GM23338 (cell line): Measurements from ENCODE around the gene RAB40A. TPM values are rescaled to one million over a fixed set of nuclear protein-coding genes. Genes with fewer than 3 reads are reported as not detected.

Experiments
- ATAC-seq: fragments of 200-7000 bp; cut with Tn5 transposase; 3 replicates; pipeline ENCODE4 v1.9.1; 2020
- DNase-seq: peaks from one replicate; pipeline ENCODE4 v3.0.0-alpha.2; 2015; ENCODE audit warnings: low spot score
- H2AFZ ChIP-seq: fragments of 200-600 bp; sonication (generic); 2 replicates; pipeline ENCODE4 v1.8.0; 2016; ENCODE audit warnings: antibody characterized with exemption, mild to moderate bottlenecking, moderate library complexity
- H3F3A ChIP-seq: fragments of 200-600 bp; sonication (generic); replicated peaks from 2 replicates; pipeline ENCODE4 v1.8.0; 2017; ENCODE audit warnings: antibody characterized with exemption, mixed run types, low read depth
- H3K27ac ChIP-seq: fragments of 200-600 bp; sonication (generic); 2 replicates; pipeline ENCODE4 v1.6.1; 2016; ENCODE audit warnings: low read depth
- H3K27me3 ChIP-seq: fragments of 200-600 bp; sonication (generic); 2 replicates; pipeline ENCODE4 v1.8.0; 2016; ENCODE audit warnings: mild to moderate bottlenecking, mixed run types, moderate library complexity; ENCODE audit not compliant: insufficient read depth
- H3K36me3 ChIP-seq: fragments of 200-600 bp; sonication (generic); 2 replicates; pipeline ENCODE4 v1.8.0; 2016; ENCODE audit warnings: mild to moderate bottlenecking; ENCODE audit not compliant: insufficient read depth
- H3K4me1 ChIP-seq: fragments of 200-600 bp; sonication (generic); 2 replicates; pipeline ENCODE4 v1.8.0; 2016; ENCODE audit warnings: mild to moderate bottlenecking, moderate library complexity; ENCODE audit not compliant: insufficient read depth
- H3K4me2 ChIP-seq: fragments of 200-600 bp; sonication (generic); 2 replicates; pipeline ENCODE4 v1.7.1; 2017; ENCODE audit warnings: mixed run types
- H3K4me3 ChIP-seq: fragments of 200-600 bp; sonication (generic); 2 replicates; pipeline ENCODE4 v1.6.1; 2016; ENCODE audit warnings: mixed run types
- H3K79me2 ChIP-seq: fragments of 200-600 bp; sonication (generic); replicated peaks from 2 replicates; pipeline ENCODE4 v1.8.0; 2017; ENCODE audit warnings: mild to moderate bottlenecking; ENCODE audit not compliant: insufficient read depth
- H3K9me2 ChIP-seq: fragments of 200-600 bp; sonication (generic); 2 replicates; pipeline ENCODE4 v1.8.0; 2017; ENCODE audit not compliant: insufficient read depth
- H4K20me1 ChIP-seq: fragments of 200-600 bp; sonication (generic); replicated peaks from 2 replicates; pipeline ENCODE4 v1.8.0; 2017; ENCODE audit warnings: mild to moderate bottlenecking; ENCODE audit not compliant: insufficient read depth
- H3K27ac Mint-ChIP-seq: 2 replicates; pipeline ENCODE4 v1.8.0; 2020; ENCODE audit warnings: inconsistent platforms, mild to moderate bottlenecking, moderate library complexity, mixed read lengths
- H3K27me3 Mint-ChIP-seq: 3 replicates; pipeline ENCODE4 v1.8.0; 2022; ENCODE audit warnings: low read depth, mild to moderate bottlenecking, moderate library complexity, mixed read lengths, inconsistent platforms; ENCODE audit not compliant: insufficient read depth, poor library complexity
- H3K36me3 Mint-ChIP-seq: 3 replicates; pipeline ENCODE4 v1.8.0; 2021; ENCODE audit warnings: low read depth, mild to moderate bottlenecking, inconsistent platforms, moderate library complexity, mixed read lengths
- H3K4me1 Mint-ChIP-seq: 3 replicates; pipeline ENCODE4 v1.8.0; 2020; ENCODE audit warnings: mild to moderate bottlenecking, inconsistent platforms, mixed read lengths
- H3K4me3 Mint-ChIP-seq: 3 replicates; pipeline ENCODE4 v1.8.0; 2021; ENCODE audit warnings: moderate library complexity, mild to moderate bottlenecking, inconsistent platforms, mixed read lengths
- H3K9me3 Mint-ChIP-seq: 3 replicates; pipeline ENCODE4 v1.8.0; 2020; ENCODE audit warnings: moderate library complexity, mild to moderate bottlenecking, inconsistent platforms, mixed read lengths
- CREB1 ChIP-seq: fragments of 250-450 bp; sonication (Bioruptor Pico); IDR thresholded peaks from 2 replicates; pipeline ENCODE4 v1.5.0; 2020; ENCODE audit warnings: low read depth, mild to moderate bottlenecking, moderate library complexity
- EZH2 ChIP-seq: fragments of 200-600 bp; sonication (generic); IDR thresholded peaks from one replicate; pipeline ENCODE4 v1.8.0; 2017; ENCODE audit warnings: antibody characterized with exemption, mild to moderate bottlenecking, low read depth; ENCODE audit not compliant: unreplicated experiment
- EZH2phosphoT487 ChIP-seq: fragments of 200-600 bp; sonication (generic); IDR thresholded peaks from one replicate; pipeline ENCODE4 v1.8.1; 2018; ENCODE audit warnings: antibody characterized with exemption; ENCODE audit not compliant: unreplicated experiment
- JUNB ChIP-seq: IDR thresholded peaks from one replicate; pipeline ENCODE4 v1.6.1; 2016; ENCODE audit warnings: antibody characterized with exemption; ENCODE audit not compliant: unreplicated experiment
- NANOG ChIP-seq: IDR thresholded peaks from 2 replicates; pipeline ENCODE4 v1.6.1; 2016; ENCODE audit warnings: antibody characterized with exemption, borderline replicate concordance
- POLR2AphosphoS5 ChIP-seq: IDR thresholded peaks from 2 replicates; pipeline ENCODE4 v1.6.1; 2016; ENCODE audit warnings: antibody characterized with exemption, low read depth
- STAT1 ChIP-seq: IDR thresholded peaks from one replicate; pipeline ENCODE4 v1.6.1; 2016; ENCODE audit warnings: antibody characterized with exemption; ENCODE audit not compliant: unreplicated experiment
- ZNF114 ChIP-seq: fragments of 250-450 bp; sonication (Bioruptor Pico); IDR thresholded peaks from 2 replicates; pipeline ENCODE4 v1.5.0; 2020; ENCODE audit warnings: mild to moderate bottlenecking, moderate library complexity
- ZNF331 ChIP-seq: fragments of 250-450 bp; sonication (Bioruptor Pico); IDR thresholded peaks from 2 replicates; pipeline ENCODE4 v1.5.0; 2020; ENCODE audit warnings: low read depth, mild to moderate bottlenecking, moderate library complexity
- polyA plus RNA-seq: library from polyadenylated mRNA; unstranded; fragments of >200 nt; fragmentation: Nextera tagmentation; extraction: Ambion mirVana; gene quantifications from 2 replicates; pipeline ENCODE4 v1.2.1, GENCODE V29; 2016
- total RNA-seq: library from RNA; depleted of rRNA; stranded (reverse); fragments of >200 nt; shearing (Covaris generic); gene quantifications from 2 replicates; pipeline ENCODE4 v1.2.3, GENCODE V29; 2014
- TF ChIP-seq, protein P1 (sequence below): IDR thresholded peaks from one replicate; pipeline ENCODE4 v1.6.1; 2018; ENCODE audit warnings: antibody characterized with exemption; ENCODE audit not compliant: unreplicated experiment
- TF ChIP-seq, protein P2 (sequence below), 2 experiments: fragments of 200-600 bp in 1 of 2; sonication (generic) in 1 of 2; conservative IDR thresholded peaks; 2 replicates each; pipeline versions ENCODE4 v1.5.1 to v1.6.1; 2016 to 2017; ENCODE audit warnings: antibody characterized with exemption in 2 of 2, low read depth in 2 of 2, mild to moderate bottlenecking in 2 of 2, moderate library complexity in 1 of 2
- TF ChIP-seq, protein P3 (sequence below): IDR thresholded peaks from 2 replicates; pipeline ENCODE4 v1.6.1; 2016; ENCODE audit warnings: antibody characterized with exemption
- TF ChIP-seq, protein P4 (sequence below): fragments of 250-450 bp; sonication (Bioruptor Pico); IDR thresholded peaks from 2 replicates; pipeline ENCODE4 v1.5.0; 2020; ENCODE audit warnings: mild to moderate bottlenecking, moderate library complexity

Gene RAB40A
- total and polyA plus RNA-seq, 2 experiments from 2014 or later, result 2.0 TPM; not detected in 1

DNA sequence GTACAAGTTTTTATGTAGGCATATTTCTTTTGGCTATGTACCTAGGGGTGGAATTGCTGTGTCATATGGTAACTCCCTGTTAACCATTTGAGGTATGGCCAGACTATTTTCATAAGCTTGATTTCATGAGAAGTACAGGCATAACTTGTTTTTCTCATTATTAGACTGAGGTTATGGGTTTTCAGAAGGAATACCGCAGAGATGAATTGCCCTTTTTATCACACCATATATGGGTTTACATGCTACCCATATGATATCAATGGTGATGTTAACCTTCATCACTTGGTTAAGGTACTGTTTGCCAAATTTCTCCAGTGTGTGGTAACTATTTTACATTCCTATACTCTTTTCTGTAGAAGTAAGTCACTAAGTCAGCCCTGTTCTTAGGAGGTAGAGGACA lies 23.5 kb downstream of the RAB40A start:
- no peaks in the 10 kb centered on the region for H3K79me2 ChIP-seq
- H3F3A ChIP-seq, result no peaks in the 10 kb centered on the region
- H3K36me3 ChIP-seq, result no peaks in the 10 kb centered on the region
- no peaks in the 10 kb centered on the region for H3K9me2 ChIP-seq
- H3K27me3 ChIP-seq, result no peaks in the 10 kb centered on the region
- no peak overlapping the region for H2AFZ ChIP-seq
- TF ChIP-seq EZH2phosphoT487 (no peak), CREB1 (no peak), EZH2 (no peak), NANOG (no peak), POLR2AphosphoS5 (no peak), ZNF114 (CRISPR knock-in tag) (no peak), JUNB (no peak), ZNF331 (CRISPR knock-in tag) (no peak), STAT1 (no peak)
- TF ChIP-seq, protein P1, sequence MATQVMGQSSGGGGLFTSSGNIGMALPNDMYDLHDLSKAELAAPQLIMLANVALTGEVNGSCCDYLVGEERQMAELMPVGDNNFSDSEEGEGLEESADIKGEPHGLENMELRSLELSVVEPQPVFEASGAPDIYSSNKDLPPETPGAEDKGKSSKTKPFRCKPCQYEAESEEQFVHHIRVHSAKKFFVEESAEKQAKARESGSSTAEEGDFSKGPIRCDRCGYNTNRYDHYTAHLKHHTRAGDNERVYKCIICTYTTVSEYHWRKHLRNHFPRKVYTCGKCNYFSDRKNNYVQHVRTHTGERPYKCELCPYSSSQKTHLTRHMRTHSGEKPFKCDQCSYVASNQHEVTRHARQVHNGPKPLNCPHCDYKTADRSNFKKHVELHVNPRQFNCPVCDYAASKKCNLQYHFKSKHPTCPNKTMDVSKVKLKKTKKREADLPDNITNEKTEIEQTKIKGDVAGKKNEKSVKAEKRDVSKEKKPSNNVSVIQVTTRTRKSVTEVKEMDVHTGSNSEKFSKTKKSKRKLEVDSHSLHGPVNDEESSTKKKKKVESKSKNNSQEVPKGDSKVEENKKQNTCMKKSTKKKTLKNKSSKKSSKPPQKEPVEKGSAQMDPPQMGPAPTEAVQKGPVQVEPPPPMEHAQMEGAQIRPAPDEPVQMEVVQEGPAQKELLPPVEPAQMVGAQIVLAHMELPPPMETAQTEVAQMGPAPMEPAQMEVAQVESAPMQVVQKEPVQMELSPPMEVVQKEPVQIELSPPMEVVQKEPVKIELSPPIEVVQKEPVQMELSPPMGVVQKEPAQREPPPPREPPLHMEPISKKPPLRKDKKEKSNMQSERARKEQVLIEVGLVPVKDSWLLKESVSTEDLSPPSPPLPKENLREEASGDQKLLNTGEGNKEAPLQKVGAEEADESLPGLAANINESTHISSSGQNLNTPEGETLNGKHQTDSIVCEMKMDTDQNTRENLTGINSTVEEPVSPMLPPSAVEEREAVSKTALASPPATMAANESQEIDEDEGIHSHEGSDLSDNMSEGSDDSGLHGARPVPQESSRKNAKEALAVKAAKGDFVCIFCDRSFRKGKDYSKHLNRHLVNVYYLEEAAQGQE, result no peak
- TF ChIP-seq, protein P2, sequence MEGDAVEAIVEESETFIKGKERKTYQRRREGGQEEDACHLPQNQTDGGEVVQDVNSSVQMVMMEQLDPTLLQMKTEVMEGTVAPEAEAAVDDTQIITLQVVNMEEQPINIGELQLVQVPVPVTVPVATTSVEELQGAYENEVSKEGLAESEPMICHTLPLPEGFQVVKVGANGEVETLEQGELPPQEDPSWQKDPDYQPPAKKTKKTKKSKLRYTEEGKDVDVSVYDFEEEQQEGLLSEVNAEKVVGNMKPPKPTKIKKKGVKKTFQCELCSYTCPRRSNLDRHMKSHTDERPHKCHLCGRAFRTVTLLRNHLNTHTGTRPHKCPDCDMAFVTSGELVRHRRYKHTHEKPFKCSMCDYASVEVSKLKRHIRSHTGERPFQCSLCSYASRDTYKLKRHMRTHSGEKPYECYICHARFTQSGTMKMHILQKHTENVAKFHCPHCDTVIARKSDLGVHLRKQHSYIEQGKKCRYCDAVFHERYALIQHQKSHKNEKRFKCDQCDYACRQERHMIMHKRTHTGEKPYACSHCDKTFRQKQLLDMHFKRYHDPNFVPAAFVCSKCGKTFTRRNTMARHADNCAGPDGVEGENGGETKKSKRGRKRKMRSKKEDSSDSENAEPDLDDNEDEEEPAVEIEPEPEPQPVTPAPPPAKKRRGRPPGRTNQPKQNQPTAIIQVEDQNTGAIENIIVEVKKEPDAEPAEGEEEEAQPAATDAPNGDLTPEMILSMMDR (conservative IDR thresholded peaks at IDR 0.05; ENCODE audit: low read depth in 2 of 2), result no peak
- TF ChIP-seq, protein P3, sequence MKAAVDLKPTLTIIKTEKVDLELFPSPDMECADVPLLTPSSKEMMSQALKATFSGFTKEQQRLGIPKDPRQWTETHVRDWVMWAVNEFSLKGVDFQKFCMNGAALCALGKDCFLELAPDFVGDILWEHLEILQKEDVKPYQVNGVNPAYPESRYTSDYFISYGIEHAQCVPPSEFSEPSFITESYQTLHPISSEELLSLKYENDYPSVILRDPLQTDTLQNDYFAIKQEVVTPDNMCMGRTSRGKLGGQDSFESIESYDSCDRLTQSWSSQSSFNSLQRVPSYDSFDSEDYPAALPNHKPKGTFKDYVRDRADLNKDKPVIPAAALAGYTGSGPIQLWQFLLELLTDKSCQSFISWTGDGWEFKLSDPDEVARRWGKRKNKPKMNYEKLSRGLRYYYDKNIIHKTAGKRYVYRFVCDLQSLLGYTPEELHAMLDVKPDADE, result no peak
- TF ChIP-seq, protein P4, sequence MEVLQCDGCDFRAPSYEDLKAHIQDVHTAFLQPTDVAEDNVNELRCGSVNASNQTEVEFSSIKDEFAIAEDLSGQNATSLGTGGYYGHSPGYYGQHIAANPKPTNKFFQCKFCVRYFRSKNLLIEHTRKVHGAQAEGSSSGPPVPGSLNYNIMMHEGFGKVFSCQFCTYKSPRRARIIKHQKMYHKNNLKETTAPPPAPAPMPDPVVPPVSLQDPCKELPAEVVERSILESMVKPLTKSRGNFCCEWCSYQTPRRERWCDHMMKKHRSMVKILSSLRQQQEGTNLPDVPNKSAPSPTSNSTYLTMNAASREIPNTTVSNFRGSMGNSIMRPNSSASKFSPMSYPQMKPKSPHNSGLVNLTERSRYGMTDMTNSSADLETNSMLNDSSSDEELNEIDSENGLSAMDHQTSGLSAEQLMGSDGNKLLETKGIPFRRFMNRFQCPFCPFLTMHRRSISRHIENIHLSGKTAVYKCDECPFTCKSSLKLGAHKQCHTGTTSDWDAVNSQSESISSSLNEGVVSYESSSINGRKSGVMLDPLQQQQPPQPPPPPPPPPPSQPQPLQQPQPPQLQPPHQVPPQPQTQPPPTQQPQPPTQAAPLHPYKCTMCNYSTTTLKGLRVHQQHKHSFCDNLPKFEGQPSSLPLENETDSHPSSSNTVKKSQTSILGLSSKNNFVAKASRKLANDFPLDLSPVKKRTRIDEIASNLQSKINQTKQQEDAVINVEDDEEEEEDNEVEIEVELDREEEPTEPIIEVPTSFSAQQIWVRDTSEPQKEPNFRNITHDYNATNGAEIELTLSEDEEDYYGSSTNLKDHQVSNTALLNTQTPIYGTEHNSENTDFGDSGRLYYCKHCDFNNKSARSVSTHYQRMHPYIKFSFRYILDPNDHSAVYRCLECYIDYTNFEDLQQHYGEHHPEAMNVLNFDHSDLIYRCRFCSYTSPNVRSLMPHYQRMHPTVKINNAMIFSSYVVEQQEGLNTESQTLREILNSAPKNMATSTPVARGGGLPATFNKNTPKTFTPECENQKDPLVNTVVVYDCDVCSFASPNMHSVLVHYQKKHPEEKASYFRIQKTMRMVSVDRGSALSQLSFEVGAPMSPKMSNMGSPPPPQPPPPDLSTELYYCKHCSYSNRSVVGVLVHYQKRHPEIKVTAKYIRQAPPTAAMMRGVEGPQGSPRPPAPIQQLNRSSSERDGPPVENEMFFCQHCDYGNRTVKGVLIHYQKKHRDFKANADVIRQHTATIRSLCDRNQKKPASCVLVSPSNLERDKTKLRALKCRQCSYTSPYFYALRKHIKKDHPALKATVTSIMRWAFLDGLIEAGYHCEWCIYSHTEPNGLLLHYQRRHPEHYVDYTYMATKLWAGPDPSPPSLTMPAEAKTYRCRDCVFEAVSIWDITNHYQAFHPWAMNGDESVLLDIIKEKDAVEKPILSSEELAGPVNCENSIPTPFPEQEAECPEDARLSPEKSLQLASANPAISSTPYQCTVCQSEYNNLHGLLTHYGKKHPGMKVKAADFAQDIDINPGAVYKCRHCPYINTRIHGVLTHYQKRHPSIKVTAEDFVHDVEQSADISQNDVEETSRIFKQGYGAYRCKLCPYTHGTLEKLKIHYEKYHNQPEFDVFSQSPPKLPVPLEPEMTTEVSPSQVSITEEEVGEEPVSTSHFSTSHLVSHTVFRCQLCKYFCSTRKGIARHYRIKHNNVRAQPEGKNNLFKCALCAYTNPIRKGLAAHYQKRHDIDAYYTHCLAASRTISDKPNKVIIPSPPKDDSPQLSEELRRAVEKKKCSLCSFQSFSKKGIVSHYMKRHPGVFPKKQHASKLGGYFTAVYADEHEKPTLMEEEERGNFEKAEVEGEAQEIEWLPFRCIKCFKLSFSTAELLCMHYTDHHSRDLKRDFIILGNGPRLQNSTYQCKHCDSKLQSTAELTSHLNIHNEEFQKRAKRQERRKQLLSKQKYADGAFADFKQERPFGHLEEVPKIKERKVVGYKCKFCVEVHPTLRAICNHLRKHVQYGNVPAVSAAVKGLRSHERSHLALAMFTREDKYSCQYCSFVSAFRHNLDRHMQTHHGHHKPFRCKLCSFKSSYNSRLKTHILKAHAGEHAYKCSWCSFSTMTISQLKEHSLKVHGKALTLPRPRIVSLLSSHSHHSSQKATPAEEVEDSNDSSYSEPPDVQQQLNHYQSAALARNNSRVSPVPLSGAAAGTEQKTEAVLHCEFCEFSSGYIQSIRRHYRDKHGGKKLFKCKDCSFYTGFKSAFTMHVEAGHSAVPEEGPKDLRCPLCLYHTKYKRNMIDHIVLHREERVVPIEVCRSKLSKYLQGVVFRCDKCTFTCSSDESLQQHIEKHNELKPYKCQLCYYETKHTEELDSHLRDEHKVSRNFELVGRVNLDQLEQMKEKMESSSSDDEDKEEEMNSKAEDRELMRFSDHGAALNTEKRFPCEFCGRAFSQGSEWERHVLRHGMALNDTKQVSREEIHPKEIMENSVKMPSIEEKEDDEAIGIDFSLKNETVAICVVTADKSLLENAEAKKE (CRISPR knock-in tag), result no peak
- Mint-ChIP-seq H3K4me3 (no peak overlapping the region), H3K9me3 (no peaks in the 10 kb centered on the region), H3K27ac (no peak overlapping the region), H3K27me3 (peaks cover 2% of the 10 kb centered on the region), H3K4me1 (no peaks in the 10 kb centered on the region), H3K36me3 (no peaks in the 10 kb centered on the region)
- H3K4me3 ChIP-seq, result no peak overlapping the region
- DNase-seq, result no peak
- H3K27ac ChIP-seq, result no peak overlapping the region
- ATAC-seq, result no peak
- no peaks in the 10 kb centered on the region for H4K20me1 ChIP-seq
- no peak overlapping the region for H3K4me2 ChIP-seq
- no peaks in the 10 kb centered on the region for H3K4me1 ChIP-seq
